MCF 10A (cell line): Measurements from ENCODE around the gene RASA2. TPM values are rescaled to one million over a fixed set of nuclear protein-coding genes. Genes with fewer than 3 reads are reported as not detected.

Experiments used
- BruUV-seq: library from RNA; stranded (reverse); fragments of 400-500 nt; replicated peaks from 2 replicates; lab custom pipeline; 2021; lab: Mats Ljungman, UMichigan
- CTCF ChIA-PET: fragments of 300-600 bp; sonication (Branson Sonifier 250); formaldehyde crosslinking; extraction: SDS; loops from one replicate; lab custom pipeline; 2021; ENCODE audit warnings: antibody characterized with exemption, inconsistent platforms; lab: Yijun Ruan, JAX
- POLR2A ChIA-PET: fragments of 300-600, 350-650 bp; sonication (Branson Sonifier 250); formaldehyde crosslinking; extraction: SDS; loops from one replicate; lab custom pipeline; 2020; ENCODE audit warnings: antibody characterized with exemption, inconsistent platforms; lab: Yijun Ruan, JAX
- DNase-seq: peaks from one replicate; pipeline ENCODE4 v3.0.0-alpha.2; 2018; ENCODE audit not compliant: unreplicated experiment
- H3K27ac Mint-ChIP-seq: one replicate; pipeline ENCODE4 v1.8.0; 2022; ENCODE audit warnings: mild to moderate bottlenecking, low read depth, mixed read lengths; ENCODE audit not compliant: unreplicated experiment
- H3K27me3 Mint-ChIP-seq: one replicate; pipeline ENCODE4 v1.8.0; 2022; ENCODE audit warnings: mixed read lengths; ENCODE audit not compliant: insufficient read depth, unreplicated experiment
- H3K36me3 Mint-ChIP-seq: one replicate; pipeline ENCODE4 v1.8.0; 2022; ENCODE audit warnings: mild to moderate bottlenecking, moderate library complexity, mixed read lengths; ENCODE audit not compliant: insufficient read depth, unreplicated experiment
- H3K4me1 Mint-ChIP-seq: one replicate; pipeline ENCODE4 v1.8.0; 2022; ENCODE audit warnings: mixed read lengths; ENCODE audit not compliant: insufficient read depth, unreplicated experiment
- H3K4me3 Mint-ChIP-seq: one replicate; pipeline ENCODE4 v1.8.0; 2022; ENCODE audit warnings: mild to moderate bottlenecking, moderate library complexity, mixed read lengths; ENCODE audit not compliant: unreplicated experiment
- H3K9me3 Mint-ChIP-seq: one replicate; pipeline ENCODE4 v1.8.0; 2022; ENCODE audit warnings: mixed read lengths; ENCODE audit not compliant: unreplicated experiment
- CTCF ChIP-seq: fragments of 200-600 bp; IDR thresholded peaks from one replicate; pipeline ENCODE4 v1.8.0; 2022; ENCODE audit warnings: antibody characterized with exemption, mild to moderate bottlenecking; ENCODE audit not compliant: unreplicated experiment
- intact Hi-C: fragments of 100-400 bp; cut with micrococcal nuclease; formaldehyde crosslinking; loops from 2 replicates; pipeline ENCODE4 v1.14.1; 2022
- total RNA-seq: library from RNA; stranded (reverse); gene quantifications from 2 replicates; pipeline ENCODE4 v1.2.3, GENCODE V29; 2022

RASA2 gene
- total RNA-seq, 1 experiment from 2014 or later, result 19.5 TPM

GRCh38 chr3:141441381-141442364, 45.2 kb upstream of the RASA2 start:
- CTCF ChIA-PET, result interaction anchor here (0.6 to 6.1 kb wide), 38 partner anchors 9 to 877 kb away, joined by 3 to 109 read pairs (median 5); no protein-coding TSS in a partner anchor
- Mint-ChIP-seq H3K36me3 (peaks cover 92% of the 10 kb centered on the region), H3K27ac (peak overlapping the region; percentile 64), H3K4me3 (no peak overlapping the region), H3K4me1 (peaks cover 18% of the 10 kb centered on the region), H3K27me3 (no peaks in the 10 kb centered on the region), H3K9me3 (no peaks in the 10 kb centered on the region)
- intact Hi-C loops, result loop anchor here (1.0 kb wide), 1 partner anchor 80 kb away; no protein-coding TSS in a partner anchor
- BruUV-seq, result no TSS peak
- DNase-seq, result peak; percentile 77
- POLR2A ChIA-PET, result interaction anchor here (0.5 to 3.9 kb wide), 13 partner anchors 9 to 130 kb away, joined by 3 to 43 read pairs (median 4); partner anchors contain the start of gene ZBTB38
- TF ChIP-seq CTCF, result peak; percentile 84

GRCh38 chr3:141442446-141442845, 44.4 kb upstream of the RASA2 start:
- H3K4me3 Mint-ChIP-seq, result no peak overlapping the region
- POLR2A ChIA-PET, result interaction anchor here (0.5 to 3.9 kb wide), 11 partner anchors 10 to 131 kb away, joined by 3 to 43 read pairs (median 6); partner anchors contain the start of gene ZBTB38
- no peak for DNase-seq
- peaks cover 12% of the 10 kb centered on the region for H3K4me1 Mint-ChIP-seq
- TF ChIP-seq CTCF, result no peak
- H3K36me3 Mint-ChIP-seq, result peaks cover 93% of the 10 kb centered on the region
- no peaks in the 10 kb centered on the region for H3K27me3 Mint-ChIP-seq
- no peaks in the 10 kb centered on the region for H3K9me3 Mint-ChIP-seq
- BruUV-seq, result no TSS peak
- H3K27ac Mint-ChIP-seq, result peak overlapping the region; percentile 51
- intact Hi-C loops, result no loop called here
- CTCF ChIA-PET, result interaction anchor here (0.5 to 6.1 kb wide), 30 partner anchors 12 to 876 kb away, joined by 3 to 109 read pairs (median 6); no protein-coding TSS in a partner anchor

- ChIA-PET CTCF (interaction anchor here (0.5 to 6.1 kb wide), 16 partner anchors 12 to 168 kb away, joined by 3 to 109 read pairs (median 7); no protein-coding TSS in a partner anchor), POLR2A (interaction anchor here (0.7 to 3.9 kb wide), 5 partner anchors 10 to 82 kb away, joined by 4 to 43 read pairs (median 7); partner anchors contain the start of gene ZBTB38)
- no peaks in the 10 kb centered on the region for H3K9me3 Mint-ChIP-seq
- no peak overlapping the region for H3K4me3 Mint-ChIP-seq
- no TSS peak for BruUV-seq
- DNase-seq, result no peak
- intact Hi-C loops, result no loop called here
- peaks cover 91% of the 10 kb centered on the region for H3K36me3 Mint-ChIP-seq
- no peak for TF ChIP-seq CTCF
- H3K27me3 Mint-ChIP-seq, result no peaks in the 10 kb centered on the region
- peaks cover 12% of the 10 kb centered on the region for H3K4me1 Mint-ChIP-seq
- H3K27ac Mint-ChIP-seq, result no peak overlapping the region
Measured at GRCh38 chr3:141442914-141443313, 43.9 kb upstream of the RASA2 start.
